HEK293 (cell line): ENCODE data around the gene LAMC3.

ENCODE experiments used
- CTCF ChIA-PET: fragments of 350-600 bp; formaldehyde crosslinking; extraction: SDS; loops from one replicate; lab custom pipeline; 2021; ENCODE audit warnings: antibody characterized with exemption; lab: Yijun Ruan, JAX
- POLR2A ChIA-PET: fragments of 300-600 bp; formaldehyde crosslinking; extraction: SDS; loops from one replicate; lab custom pipeline; 2020; ENCODE audit warnings: antibody characterized with exemption, inconsistent platforms; lab: Yijun Ruan, JAX
- H3K27ac ChIP-seq: fragments of 200-500 bp; sonication (Bioruptor generic); 2 replicates; pipeline ENCODE4 v1.5.1; 2014; ENCODE audit warnings: low read depth, low read length, control low read depth, inconsistent platforms; ENCODE audit errors: extremely low read depth
- H3K36me3 ChIP-seq, 2 experiments: fragments of 200-500 bp in 1 of 2; sonication (Bioruptor generic) in 1 of 2; 1 replicate in 1 of 2; 2 replicates in 1 of 2; pipeline ENCODE4 v1.5.1; 2014 to 2017; ENCODE audit warnings: inconsistent platforms in 2 of 2, low read length in 2 of 2; ENCODE audit not compliant: control insufficient read depth in 2 of 2, insufficient read depth in 1 of 2
- H3K4me1 ChIP-seq: fragments of 200-500 bp; sonication (Bioruptor generic); 2 replicates; pipeline ENCODE4 v1.5.1; 2014; ENCODE audit warnings: mild to moderate bottlenecking, low read length, inconsistent platforms; ENCODE audit not compliant: control insufficient read depth, insufficient read depth
- H3K4me3 ChIP-seq: 2 replicates; pipeline ENCODE4 v1.5.1; 2011; ENCODE audit warnings: low read depth, mild to moderate bottlenecking, control low read depth, low read length, moderate library complexity
- H3K9me3 ChIP-seq: fragments of 200-500 bp; sonication (Bioruptor generic); 2 replicates; pipeline ENCODE4 v1.5.1; 2014; ENCODE audit warnings: low read depth, low read length, inconsistent platforms; ENCODE audit not compliant: control insufficient read depth, insufficient read depth
- FEZF1 ChIP-seq: fragments of 450-650 bp; formaldehyde crosslinking; IDR thresholded peaks from 2 replicates; pipeline ENCODE4 v1.5.1; 2016; ENCODE audit warnings: missing biosample characterization, missing genetic modification characterization
- KLF8 ChIP-seq: fragments of 450-650 bp; formaldehyde crosslinking; IDR thresholded peaks from 2 replicates; pipeline ENCODE4 v1.5.1; 2016; ENCODE audit warnings: missing biosample characterization, missing genetic modification characterization
- TCF7L2 ChIP-seq: IDR thresholded peaks from 2 replicates; pipeline ENCODE4 v1.6.1; 2011; ENCODE audit warnings: low read depth, mild to moderate bottlenecking, inconsistent platforms, low read length, moderate library complexity, borderline replicate concordance
- TRIM28 ChIP-seq: IDR thresholded peaks from 2 replicates; pipeline ENCODE4 v1.6.1; 2011; ENCODE audit warnings: low read length, control low read depth, borderline replicate concordance
- ZFP69B ChIP-seq: fragments of 450-650 bp; formaldehyde crosslinking; IDR thresholded peaks from 2 replicates; pipeline ENCODE4 v1.5.1; 2016; ENCODE audit warnings: missing biosample characterization, missing genetic modification characterization
- ZIC2 ChIP-seq: fragments of 450-650 bp; formaldehyde crosslinking; IDR thresholded peaks from 2 replicates; pipeline ENCODE4 v1.5.1; 2016; ENCODE audit warnings: missing biosample characterization, missing genetic modification characterization
- ZNF37A ChIP-seq: fragments of 450-650 bp; IDR thresholded peaks from 2 replicates; pipeline ENCODE4 v1.5.1; 2018; ENCODE audit warnings: missing biosample characterization, missing genetic modification characterization
- ZNF426 ChIP-seq: fragments of 450-650 bp; formaldehyde crosslinking; IDR thresholded peaks from 2 replicates; pipeline ENCODE4 v1.5.1; 2017; ENCODE audit warnings: missing biosample characterization, missing genetic modification characterization, mild to moderate bottlenecking, inconsistent platforms, moderate library complexity
- ZNF433 ChIP-seq: fragments of 450-650 bp; formaldehyde crosslinking; IDR thresholded peaks from 2 replicates; pipeline ENCODE4 v1.5.1; 2016; ENCODE audit warnings: missing biosample characterization, missing genetic modification characterization, low read depth
- ZNF514 ChIP-seq: fragments of 450-650 bp; formaldehyde crosslinking; IDR thresholded peaks from 2 replicates; pipeline ENCODE4 v1.5.1; 2016; ENCODE audit warnings: missing biosample characterization, missing genetic modification characterization
- ZNF521 ChIP-seq: fragments of 450-650 bp; formaldehyde crosslinking; IDR thresholded peaks from 2 replicates; pipeline ENCODE4 v1.5.1; 2017; ENCODE audit warnings: missing biosample characterization, mild to moderate bottlenecking, missing genetic modification characterization
- ZNF529 ChIP-seq: fragments of 450-650 bp; formaldehyde crosslinking; IDR thresholded peaks from 2 replicates; pipeline ENCODE4 v1.5.1; 2017; ENCODE audit warnings: missing genetic modification characterization, missing biosample characterization; ENCODE audit not compliant: insufficient replicate concordance
- ZNF548 ChIP-seq: fragments of 450-650 bp; formaldehyde crosslinking; IDR thresholded peaks from 2 replicates; pipeline ENCODE4 v1.5.1; 2016; ENCODE audit warnings: missing biosample characterization, missing genetic modification characterization
- ZNF792 ChIP-seq: fragments of 450-650 bp; formaldehyde crosslinking; IDR thresholded peaks from 2 replicates; pipeline ENCODE4 v1.5.1; 2016; ENCODE audit warnings: missing biosample characterization, missing genetic modification characterization
- TF ChIP-seq, protein P1 (sequence below): fragments of 450-650 bp; formaldehyde crosslinking; IDR thresholded peaks from 2 replicates; pipeline ENCODE4 v1.5.1; 2017; ENCODE audit warnings: missing biosample characterization, missing genetic modification characterization
- TF ChIP-seq, protein P2 (sequence below): fragments of 450-650 bp; formaldehyde crosslinking; IDR thresholded peaks from 2 replicates; pipeline ENCODE4 v1.5.1; 2016; ENCODE audit warnings: missing biosample characterization, missing genetic modification characterization
- TF ChIP-seq, protein P3 (sequence below): fragments of 450-650 bp; formaldehyde crosslinking; IDR thresholded peaks from 2 replicates; pipeline ENCODE4 v1.5.1; 2016; ENCODE audit warnings: missing biosample characterization, missing genetic modification characterization

Gene LAMC3

DNA sequence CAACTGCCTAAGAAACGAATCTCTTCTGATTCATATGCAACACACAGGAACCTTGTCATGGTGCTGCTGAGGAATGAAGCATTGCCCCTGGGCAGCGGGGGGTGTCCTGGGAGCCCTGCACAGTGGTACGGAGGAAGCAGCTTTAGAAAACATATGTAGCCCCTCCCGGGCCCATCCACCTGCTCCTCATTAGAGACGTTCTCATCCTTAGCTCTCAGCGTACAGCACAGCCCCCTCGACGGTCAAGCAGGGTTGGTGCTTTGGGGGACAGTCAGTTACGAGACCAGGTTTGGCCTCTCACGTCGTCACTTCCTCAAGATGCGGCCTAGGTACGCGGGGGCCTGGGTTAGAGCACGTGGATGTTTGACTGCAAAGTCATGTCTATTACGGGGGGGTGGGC, 28.4 kb upstream of the LAMC3 start:
- no peaks in the 10 kb centered on the region for H3K4me1 ChIP-seq
- CTCF ChIA-PET, result interaction anchor here (0.6 to 1.8 kb wide), 5 partner anchors 16 to 114 kb away, joined by 3 to 10 read pairs (median 4); no protein-coding TSS in a partner anchor
- H3K9me3 ChIP-seq, result no peaks in the 10 kb centered on the region
- no peak overlapping the region for H3K27ac ChIP-seq
- TF ChIP-seq ZNF37A (no peak), FEZF1 (no peak)
- TF ChIP-seq, protein P1, sequence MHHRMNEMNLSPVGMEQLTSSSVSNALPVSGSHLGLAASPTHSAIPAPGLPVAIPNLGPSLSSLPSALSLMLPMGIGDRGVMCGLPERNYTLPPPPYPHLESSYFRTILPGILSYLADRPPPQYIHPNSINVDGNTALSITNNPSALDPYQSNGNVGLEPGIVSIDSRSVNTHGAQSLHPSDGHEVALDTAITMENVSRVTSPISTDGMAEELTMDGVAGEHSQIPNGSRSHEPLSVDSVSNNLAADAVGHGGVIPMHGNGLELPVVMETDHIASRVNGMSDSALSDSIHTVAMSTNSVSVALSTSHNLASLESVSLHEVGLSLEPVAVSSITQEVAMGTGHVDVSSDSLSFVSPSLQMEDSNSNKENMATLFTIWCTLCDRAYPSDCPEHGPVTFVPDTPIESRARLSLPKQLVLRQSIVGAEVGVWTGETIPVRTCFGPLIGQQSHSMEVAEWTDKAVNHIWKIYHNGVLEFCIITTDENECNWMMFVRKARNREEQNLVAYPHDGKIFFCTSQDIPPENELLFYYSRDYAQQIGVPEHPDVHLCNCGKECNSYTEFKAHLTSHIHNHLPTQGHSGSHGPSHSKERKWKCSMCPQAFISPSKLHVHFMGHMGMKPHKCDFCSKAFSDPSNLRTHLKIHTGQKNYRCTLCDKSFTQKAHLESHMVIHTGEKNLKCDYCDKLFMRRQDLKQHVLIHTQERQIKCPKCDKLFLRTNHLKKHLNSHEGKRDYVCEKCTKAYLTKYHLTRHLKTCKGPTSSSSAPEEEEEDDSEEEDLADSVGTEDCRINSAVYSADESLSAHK (tag by site-specific recombination), result no peak
- POLR2A ChIA-PET, result interaction anchor here (0.5 kb wide), 1 partner anchor 14 kb away, joined by 7 read pairs; no protein-coding TSS in a partner anchor
- H3K36me3 ChIP-seq, result no peaks in the 10 kb centered on the region
- no peak overlapping the region for H3K4me3 ChIP-seq

DNA sequence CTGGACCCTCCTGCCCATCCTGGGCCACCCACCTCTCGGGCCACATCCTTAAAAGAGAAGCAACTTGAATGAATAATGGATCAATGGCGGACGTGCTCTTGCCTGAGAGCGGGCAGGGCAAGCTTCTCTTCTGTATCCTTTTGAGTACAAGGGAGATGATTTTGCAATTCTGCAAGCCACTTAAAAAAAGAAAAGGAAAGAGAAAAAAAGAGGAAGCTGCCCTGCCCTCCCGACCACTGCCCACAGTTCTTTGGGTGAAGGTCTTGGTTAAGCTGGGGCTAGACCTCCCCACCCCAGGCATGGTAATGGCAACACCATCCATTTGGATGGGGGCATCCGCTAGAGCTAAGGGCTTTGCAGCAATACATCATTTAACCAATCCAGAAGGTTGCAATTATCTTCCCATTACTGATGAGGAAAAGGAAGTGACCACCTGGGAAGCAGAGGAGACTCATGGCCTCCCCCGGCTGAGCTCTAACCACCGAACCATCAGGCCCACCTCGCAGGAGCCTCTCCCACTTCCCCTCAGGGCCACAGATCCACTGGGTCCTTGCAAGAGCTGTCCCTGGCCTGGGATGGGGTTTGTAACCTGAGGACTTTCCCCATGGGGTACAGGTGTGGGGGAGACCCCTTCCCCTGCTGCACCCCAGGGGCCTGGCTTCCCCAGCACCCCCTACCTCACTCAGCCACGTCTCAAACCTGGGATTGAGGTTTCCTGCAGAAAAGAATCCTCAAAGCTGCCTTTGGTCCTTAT, 27.8 kb upstream of the LAMC3 start:
- no peaks in the 10 kb centered on the region for H3K4me1 ChIP-seq
- TF ChIP-seq ZIC2 (tag by site-specific recombination) (0 out of 2 replicates have a peak, but pooled peaks have one; percentile 14), ZNF514 (tag by site-specific recombination) (no peak)
- H3K27ac ChIP-seq, result no peak overlapping the region
- H3K36me3 ChIP-seq, result no peaks in the 10 kb centered on the region
- ChIA-PET CTCF (interaction anchor here (0.6 to 1.8 kb wide), 7 partner anchors 15 to 114 kb away, joined by 3 to 10 read pairs (median 4); no protein-coding TSS in a partner anchor), POLR2A (interaction anchor here (1.1 kb wide), 1 partner anchor 18 kb away, joined by 3 read pairs; no protein-coding TSS in a partner anchor)
- H3K9me3 ChIP-seq, result no peaks in the 10 kb centered on the region
- no peak overlapping the region for H3K4me3 ChIP-seq

DNA sequence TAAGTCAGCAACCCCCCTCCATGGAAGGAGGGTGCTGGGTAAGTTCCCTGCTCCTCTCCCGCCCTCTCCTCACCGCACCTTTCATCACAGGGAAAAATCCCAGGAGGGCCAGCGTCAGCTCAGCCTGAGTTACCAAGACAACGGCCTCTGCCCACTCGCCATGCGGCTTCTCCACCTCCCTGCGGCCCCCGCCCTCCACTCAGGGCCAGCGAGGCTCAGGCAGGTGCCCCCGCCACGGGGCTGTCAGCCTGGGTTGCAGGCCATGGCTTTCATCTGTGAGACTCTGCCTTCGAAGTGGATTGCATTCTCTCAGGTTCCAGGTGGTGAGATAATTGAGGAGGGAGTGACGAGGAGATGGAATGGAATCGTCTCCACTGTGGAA, 27.2 kb upstream of the LAMC3 start:
- Histone ChIP-seq H3K36me3 (no peaks in the 10 kb centered on the region), H3K9me3 (no peaks in the 10 kb centered on the region), H3K4me3 (no peak overlapping the region), H3K4me1 (no peaks in the 10 kb centered on the region), H3K27ac (no peak overlapping the region)
- CTCF ChIA-PET, result interaction anchor here (1.1 to 1.4 kb wide), 3 partner anchors 16 to 115 kb away, joined by 3 to 6 read pairs (median 4); no protein-coding TSS in a partner anchor
- no peak for TF ChIP-seq KLF8
- TF ChIP-seq ZNF426 (tag by site-specific recombination), result no peak
- TF ChIP-seq ZNF433 (tag by site-specific recombination), result no peak
- TF ChIP-seq ZNF792 (tag by site-specific recombination), result no peak
- no peak for TF ChIP-seq TCF7L2
- TF ChIP-seq ZNF37A, result no peak
- TF ChIP-seq ZNF548, result no peak
- no peak for TF ChIP-seq ZIC2 (tag by site-specific recombination)
- TF ChIP-seq ZNF521 (tag by site-specific recombination), result no peak
- POLR2A ChIA-PET, result interaction anchor here (1.1 kb wide), 1 partner anchor 18 kb away, joined by 3 read pairs; no protein-coding TSS in a partner anchor

DNA sequence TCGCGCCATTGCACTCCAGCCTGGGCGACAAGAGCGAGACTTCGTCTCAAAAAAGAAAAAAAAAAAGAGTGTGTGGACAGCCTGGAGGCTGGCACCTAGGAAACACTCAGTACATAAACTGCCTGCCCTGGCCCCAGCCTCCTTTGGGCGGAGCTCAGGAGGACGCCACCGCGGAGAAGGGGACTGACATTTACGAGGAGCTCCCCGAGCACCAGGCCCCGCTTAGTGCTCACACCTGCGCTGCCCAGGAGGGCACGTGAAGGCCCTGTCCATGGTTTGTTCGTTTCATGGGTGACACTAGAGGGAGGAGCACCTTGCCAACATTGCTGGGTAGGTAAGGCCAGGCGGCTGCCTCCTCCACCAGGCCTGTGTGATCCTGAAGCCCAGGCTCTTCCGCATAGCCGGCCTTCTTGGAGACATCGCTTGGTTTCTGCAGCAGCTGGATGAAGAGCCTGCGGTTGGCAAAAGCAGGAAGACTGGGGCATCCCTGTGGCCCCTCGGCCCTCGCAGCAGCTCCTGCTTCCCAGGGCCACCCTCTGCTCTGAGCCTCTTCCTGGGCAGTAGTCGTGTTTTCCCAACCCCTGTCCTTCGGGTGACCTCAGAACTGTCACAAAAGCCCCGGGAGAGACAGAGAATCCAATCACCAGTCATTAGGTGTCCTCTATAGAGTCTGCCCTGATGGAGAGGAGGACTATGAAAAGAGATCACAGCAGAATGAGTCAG, 26.2 kb upstream of the LAMC3 start:
- H3K4me1 ChIP-seq, result no peaks in the 10 kb centered on the region
- H3K9me3 ChIP-seq, result no peaks in the 10 kb centered on the region
- no peak overlapping the region for H3K4me3 ChIP-seq
- H3K36me3 ChIP-seq, result no peaks in the 10 kb centered on the region
- ChIA-PET POLR2A (no interaction called here), CTCF (interaction anchor here (0.6 to 1.1 kb wide), 2 partner anchors 15 to 353 kb away, joined by 3 to 6 read pairs; no protein-coding TSS in a partner anchor)
- H3K27ac ChIP-seq, result no peak overlapping the region
- TF ChIP-seq ZFP69B, result no peak
- no peak for TF ChIP-seq TRIM28
- TF ChIP-seq, protein P2, sequence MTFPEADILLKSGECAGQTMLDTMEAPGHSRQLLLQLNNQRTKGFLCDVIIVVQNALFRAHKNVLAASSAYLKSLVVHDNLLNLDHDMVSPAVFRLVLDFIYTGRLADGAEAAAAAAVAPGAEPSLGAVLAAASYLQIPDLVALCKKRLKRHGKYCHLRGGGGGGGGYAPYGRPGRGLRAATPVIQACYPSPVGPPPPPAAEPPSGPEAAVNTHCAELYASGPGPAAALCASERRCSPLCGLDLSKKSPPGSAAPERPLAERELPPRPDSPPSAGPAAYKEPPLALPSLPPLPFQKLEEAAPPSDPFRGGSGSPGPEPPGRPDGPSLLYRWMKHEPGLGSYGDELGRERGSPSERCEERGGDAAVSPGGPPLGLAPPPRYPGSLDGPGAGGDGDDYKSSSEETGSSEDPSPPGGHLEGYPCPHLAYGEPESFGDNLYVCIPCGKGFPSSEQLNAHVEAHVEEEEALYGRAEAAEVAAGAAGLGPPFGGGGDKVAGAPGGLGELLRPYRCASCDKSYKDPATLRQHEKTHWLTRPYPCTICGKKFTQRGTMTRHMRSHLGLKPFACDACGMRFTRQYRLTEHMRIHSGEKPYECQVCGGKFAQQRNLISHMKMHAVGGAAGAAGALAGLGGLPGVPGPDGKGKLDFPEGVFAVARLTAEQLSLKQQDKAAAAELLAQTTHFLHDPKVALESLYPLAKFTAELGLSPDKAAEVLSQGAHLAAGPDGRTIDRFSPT (tag by site-specific recombination), result no peak
- TF ChIP-seq, protein P3, sequence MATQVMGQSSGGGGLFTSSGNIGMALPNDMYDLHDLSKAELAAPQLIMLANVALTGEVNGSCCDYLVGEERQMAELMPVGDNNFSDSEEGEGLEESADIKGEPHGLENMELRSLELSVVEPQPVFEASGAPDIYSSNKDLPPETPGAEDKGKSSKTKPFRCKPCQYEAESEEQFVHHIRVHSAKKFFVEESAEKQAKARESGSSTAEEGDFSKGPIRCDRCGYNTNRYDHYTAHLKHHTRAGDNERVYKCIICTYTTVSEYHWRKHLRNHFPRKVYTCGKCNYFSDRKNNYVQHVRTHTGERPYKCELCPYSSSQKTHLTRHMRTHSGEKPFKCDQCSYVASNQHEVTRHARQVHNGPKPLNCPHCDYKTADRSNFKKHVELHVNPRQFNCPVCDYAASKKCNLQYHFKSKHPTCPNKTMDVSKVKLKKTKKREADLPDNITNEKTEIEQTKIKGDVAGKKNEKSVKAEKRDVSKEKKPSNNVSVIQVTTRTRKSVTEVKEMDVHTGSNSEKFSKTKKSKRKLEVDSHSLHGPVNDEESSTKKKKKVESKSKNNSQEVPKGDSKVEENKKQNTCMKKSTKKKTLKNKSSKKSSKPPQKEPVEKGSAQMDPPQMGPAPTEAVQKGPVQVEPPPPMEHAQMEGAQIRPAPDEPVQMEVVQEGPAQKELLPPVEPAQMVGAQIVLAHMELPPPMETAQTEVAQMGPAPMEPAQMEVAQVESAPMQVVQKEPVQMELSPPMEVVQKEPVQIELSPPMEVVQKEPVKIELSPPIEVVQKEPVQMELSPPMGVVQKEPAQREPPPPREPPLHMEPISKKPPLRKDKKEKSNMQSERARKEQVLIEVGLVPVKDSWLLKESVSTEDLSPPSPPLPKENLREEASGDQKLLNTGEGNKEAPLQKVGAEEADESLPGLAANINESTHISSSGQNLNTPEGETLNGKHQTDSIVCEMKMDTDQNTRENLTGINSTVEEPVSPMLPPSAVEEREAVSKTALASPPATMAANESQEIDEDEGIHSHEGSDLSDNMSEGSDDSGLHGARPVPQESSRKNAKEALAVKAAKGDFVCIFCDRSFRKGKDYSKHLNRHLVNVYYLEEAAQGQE, result peak; percentile 69
- TF ChIP-seq ZNF548, result no peak
- no peak for TF ChIP-seq ZNF529 (tag by site-specific recombination)
